HepG2 (cell line): ENCODE results near the gene EVI5. TPM values are rescaled to one million over a fixed set of nuclear protein-coding genes. Genes with fewer than 3 reads are reported as not detected.

Source experiments
- CC2D1A ChIP-seq: sonication (generic); formaldehyde crosslinking; IDR thresholded peaks from 2 replicates; pipeline ENCODE4 v1.8.1; 2023; ENCODE audit warnings: mild to moderate bottlenecking, missing genetic modification reagents
- HNF4G ChIP-seq, 2 experiments: sonication (generic) in 1 of 2; formaldehyde crosslinking in 1 of 2; IDR thresholded peaks; 2 replicates each; pipeline versions ENCODE4 v1.4.0 to v1.6.1; 2011 to 2020; ENCODE audit warnings: borderline replicate concordance in 2 of 2, low read depth in 2 of 2, mild to moderate bottlenecking in 2 of 2, low read length in 1 of 2, missing genetic modification reagents in 1 of 2, moderate library complexity in 1 of 2
- KAT7 ChIP-seq: IDR thresholded peaks from 2 replicates; pipeline ENCODE4 v1.6.1; 2018; ENCODE audit warnings: borderline replicate concordance, missing compliant biosample characterization
- KDM2A ChIP-seq: sonication (generic); formaldehyde crosslinking; IDR thresholded peaks from 2 replicates; pipeline ENCODE4 v1.4.0; 2020; ENCODE audit warnings: low read depth, missing genetic modification reagents, borderline replicate concordance
- NBN ChIP-seq: fragments of 450-650 bp; conservative IDR thresholded peaks from 2 replicates; pipeline ENCODE4 v1.6.1; 2017
- RBM22 ChIP-seq: fragments of 200-400 bp; formaldehyde crosslinking; optimal IDR thresholded peaks from 2 replicates; pipeline ENCODE3; 2017; ENCODE audit warnings: mild to moderate bottlenecking, low read length, moderate library complexity
- REXO4 ChIP-seq: sonication (generic); formaldehyde crosslinking; IDR thresholded peaks from 2 replicates; pipeline ENCODE4 v1.8.0; 2022; ENCODE audit warnings: missing genetic modification reagents, mild to moderate bottlenecking, borderline replicate concordance
- YY1 ChIP-seq: IDR thresholded peaks from 2 replicates; pipeline ENCODE4 v1.6.1; 2011; ENCODE audit warnings: low read length, low read depth, moderate library complexity, mild to moderate bottlenecking; ENCODE audit not compliant: insufficient read depth, insufficient replicate concordance
- ZNF569 ChIP-seq: sonication (generic); formaldehyde crosslinking; IDR thresholded peaks from 2 replicates; pipeline ENCODE4 v1.5.0; 2020; ENCODE audit warnings: mild to moderate bottlenecking, missing genetic modification reagents, moderate library complexity, borderline replicate concordance
- ZNF788 ChIP-seq: sonication (generic); formaldehyde crosslinking; IDR thresholded peaks from 2 replicates; pipeline ENCODE4 v1.5.0; 2020; ENCODE audit warnings: mild to moderate bottlenecking, missing genetic modification reagents, borderline replicate concordance
- ZNF83 ChIP-seq: sonication (generic); formaldehyde crosslinking; IDR thresholded peaks from 2 replicates; pipeline ENCODE4 v1.4.0; 2020; ENCODE audit warnings: missing genetic modification reagents, mild to moderate bottlenecking, borderline replicate concordance
- ZSCAN12 ChIP-seq: sonication (generic); formaldehyde crosslinking; IDR thresholded peaks from 2 replicates; pipeline ENCODE4 v1.9.0; 2021; ENCODE audit warnings: mild to moderate bottlenecking, missing genetic modification reagents
- ZSCAN22 ChIP-seq: sonication (generic); formaldehyde crosslinking; IDR thresholded peaks from 2 replicates; pipeline ENCODE4 v1.4.0; 2020; ENCODE audit warnings: mild to moderate bottlenecking, missing genetic modification reagents
- polyA plus RNA-seq, 8 experiments: library from polyadenylated mRNA; depleted of rRNA in 3 of 8; stranded (reverse) in 7 of 8; unstranded in 1 of 8; fragments of >200 nt; fragmentation: Illumina TruSeq in 4 of 8; extraction: Trizol in 4 of 8; gene quantifications; 2 replicates each; pipeline versions ENCODE4 v1.2.1 to v1.2.3, GENCODE V29; 2011 to 2016; ENCODE audit warnings: low read depth in 4 of 8, missing spikeins in 1 of 8, mixed read lengths in 1 of 8; ENCODE audit not compliant: insufficient read depth in 1 of 8
- total RNA-seq, 5 experiments: library from RNA; depleted of rRNA; stranded (reverse); fragments of >200 nt; fragmentation: Illumina TruSeq; extraction: Trizol; gene quantifications; 2 replicates each; pipeline ENCODE4 v1.2.3, GENCODE V29; 2016; ENCODE audit warnings: low read depth in 1 of 5
- TF ChIP-seq, protein P1 (sequence below): IDR thresholded peaks from 2 replicates; pipeline ENCODE4 v1.6.1; 2012; ENCODE audit warnings: low read length, improper control_type of control experiment
- TF ChIP-seq, protein P2 (sequence below): sonication (generic); formaldehyde crosslinking; IDR thresholded peaks from 2 replicates; pipeline ENCODE4 v1.5.0; 2020; ENCODE audit warnings: mild to moderate bottlenecking, missing genetic modification reagents, borderline replicate concordance
- TF ChIP-seq, protein P3 (sequence below): sonication (generic); formaldehyde crosslinking; IDR thresholded peaks from 2 replicates; pipeline ENCODE4 v1.8.1; 2023; ENCODE audit warnings: mild to moderate bottlenecking, missing genetic modification reagents

EVI5 gene
- total and polyA plus RNA-seq, 2 of the 13 experiments (the other 11 are each of a cell fraction or from before 2014, with no cell fraction given): 4.0 to 12.6 TPM

DNA sequence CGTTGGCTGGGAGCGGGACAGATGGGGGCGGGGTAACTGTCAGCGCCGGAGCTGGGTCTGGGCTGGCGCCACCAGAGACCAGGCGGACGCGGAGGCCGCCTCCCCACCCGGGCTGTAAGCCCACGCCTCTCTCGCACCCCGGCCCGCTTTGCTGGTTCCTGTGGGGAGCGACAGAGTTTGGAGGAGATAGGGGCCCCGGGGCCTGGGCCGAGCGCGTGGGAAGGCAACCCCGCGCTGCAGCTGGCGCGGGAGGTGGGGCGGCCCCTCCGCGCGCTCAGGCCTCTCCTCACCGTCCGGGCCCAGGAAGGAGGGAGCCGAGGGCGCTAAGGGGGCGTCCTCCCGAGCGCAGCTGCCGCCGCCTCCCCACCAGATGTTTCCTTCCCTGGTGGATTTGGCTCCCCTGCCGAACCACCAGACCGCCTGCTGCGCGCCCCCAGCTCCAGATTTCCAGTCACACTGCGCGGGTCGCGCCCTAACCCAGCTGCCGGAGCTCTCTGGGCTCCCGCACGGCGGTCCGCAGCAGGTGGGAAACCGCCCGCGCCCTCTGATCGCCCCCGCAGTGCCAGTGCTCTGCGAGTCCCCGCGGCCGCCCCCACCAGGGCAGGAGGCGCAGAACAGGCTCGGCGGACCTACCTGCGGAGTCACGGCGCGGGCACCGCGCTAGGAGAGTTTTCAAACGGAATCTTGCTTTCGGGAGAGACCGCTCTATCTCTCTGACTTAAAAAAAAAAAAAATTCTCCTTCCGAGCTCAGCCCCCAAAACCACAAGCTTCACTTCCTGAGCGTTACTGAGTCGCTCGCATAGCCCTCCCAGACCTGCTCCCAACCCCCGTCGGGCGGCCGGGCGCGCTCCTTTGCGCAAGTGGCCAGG is 299.3 kb downstream of the EVI5 start (continued):
- no peak for TF ChIP-seq ZSCAN22
- no peak for TF ChIP-seq KAT7 (CRISPR knock-in tag)
- TF ChIP-seq ZSCAN12 (CRISPR knock-in tag): no peak
- peak; percentile 15; the same call in 1 of the 2 replicates for TF ChIP-seq HNF4G (IDR thresholded peaks at IDR 0.05; ENCODE audit: borderline replicate concordance, low read depth, low read length)
- TF ChIP-seq HNF4G (CRISPR knock-in tag; IDR thresholded peaks at IDR 0.05; ENCODE audit: borderline replicate concordance, low read depth): 0 out of 2 replicates have a peak, but pooled peaks have one; percentile 6
- 0 out of 2 replicates have a peak, but pooled peaks have one; percentile 55 for TF ChIP-seq ZNF569 (CRISPR knock-in tag)
- TF ChIP-seq, protein P1, sequence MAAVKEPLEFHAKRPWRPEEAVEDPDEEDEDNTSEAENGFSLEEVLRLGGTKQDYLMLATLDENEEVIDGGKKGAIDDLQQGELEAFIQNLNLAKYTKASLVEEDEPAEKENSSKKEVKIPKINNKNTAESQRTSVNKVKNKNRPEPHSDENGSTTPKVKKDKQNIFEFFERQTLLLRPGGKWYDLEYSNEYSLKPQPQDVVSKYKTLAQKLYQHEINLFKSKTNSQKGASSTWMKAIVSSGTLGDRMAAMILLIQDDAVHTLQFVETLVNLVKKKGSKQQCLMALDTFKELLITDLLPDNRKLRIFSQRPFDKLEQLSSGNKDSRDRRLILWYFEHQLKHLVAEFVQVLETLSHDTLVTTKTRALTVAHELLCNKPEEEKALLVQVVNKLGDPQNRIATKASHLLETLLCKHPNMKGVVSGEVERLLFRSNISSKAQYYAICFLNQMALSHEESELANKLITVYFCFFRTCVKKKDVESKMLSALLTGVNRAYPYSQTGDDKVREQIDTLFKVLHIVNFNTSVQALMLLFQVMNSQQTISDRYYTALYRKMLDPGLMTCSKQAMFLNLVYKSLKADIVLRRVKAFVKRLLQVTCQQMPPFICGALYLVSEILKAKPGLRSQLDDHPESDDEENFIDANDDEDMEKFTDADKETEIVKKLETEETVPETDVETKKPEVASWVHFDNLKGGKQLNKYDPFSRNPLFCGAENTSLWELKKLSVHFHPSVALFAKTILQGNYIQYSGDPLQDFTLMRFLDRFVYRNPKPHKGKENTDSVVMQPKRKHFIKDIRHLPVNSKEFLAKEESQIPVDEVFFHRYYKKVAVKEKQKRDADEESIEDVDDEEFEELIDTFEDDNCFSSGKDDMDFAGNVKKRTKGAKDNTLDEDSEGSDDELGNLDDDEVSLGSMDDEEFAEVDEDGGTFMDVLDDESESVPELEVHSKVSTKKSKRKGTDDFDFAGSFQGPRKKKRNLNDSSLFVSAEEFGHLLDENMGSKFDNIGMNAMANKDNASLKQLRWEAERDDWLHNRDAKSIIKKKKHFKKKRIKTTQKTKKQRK: no peak
- TF ChIP-seq, protein P2, sequence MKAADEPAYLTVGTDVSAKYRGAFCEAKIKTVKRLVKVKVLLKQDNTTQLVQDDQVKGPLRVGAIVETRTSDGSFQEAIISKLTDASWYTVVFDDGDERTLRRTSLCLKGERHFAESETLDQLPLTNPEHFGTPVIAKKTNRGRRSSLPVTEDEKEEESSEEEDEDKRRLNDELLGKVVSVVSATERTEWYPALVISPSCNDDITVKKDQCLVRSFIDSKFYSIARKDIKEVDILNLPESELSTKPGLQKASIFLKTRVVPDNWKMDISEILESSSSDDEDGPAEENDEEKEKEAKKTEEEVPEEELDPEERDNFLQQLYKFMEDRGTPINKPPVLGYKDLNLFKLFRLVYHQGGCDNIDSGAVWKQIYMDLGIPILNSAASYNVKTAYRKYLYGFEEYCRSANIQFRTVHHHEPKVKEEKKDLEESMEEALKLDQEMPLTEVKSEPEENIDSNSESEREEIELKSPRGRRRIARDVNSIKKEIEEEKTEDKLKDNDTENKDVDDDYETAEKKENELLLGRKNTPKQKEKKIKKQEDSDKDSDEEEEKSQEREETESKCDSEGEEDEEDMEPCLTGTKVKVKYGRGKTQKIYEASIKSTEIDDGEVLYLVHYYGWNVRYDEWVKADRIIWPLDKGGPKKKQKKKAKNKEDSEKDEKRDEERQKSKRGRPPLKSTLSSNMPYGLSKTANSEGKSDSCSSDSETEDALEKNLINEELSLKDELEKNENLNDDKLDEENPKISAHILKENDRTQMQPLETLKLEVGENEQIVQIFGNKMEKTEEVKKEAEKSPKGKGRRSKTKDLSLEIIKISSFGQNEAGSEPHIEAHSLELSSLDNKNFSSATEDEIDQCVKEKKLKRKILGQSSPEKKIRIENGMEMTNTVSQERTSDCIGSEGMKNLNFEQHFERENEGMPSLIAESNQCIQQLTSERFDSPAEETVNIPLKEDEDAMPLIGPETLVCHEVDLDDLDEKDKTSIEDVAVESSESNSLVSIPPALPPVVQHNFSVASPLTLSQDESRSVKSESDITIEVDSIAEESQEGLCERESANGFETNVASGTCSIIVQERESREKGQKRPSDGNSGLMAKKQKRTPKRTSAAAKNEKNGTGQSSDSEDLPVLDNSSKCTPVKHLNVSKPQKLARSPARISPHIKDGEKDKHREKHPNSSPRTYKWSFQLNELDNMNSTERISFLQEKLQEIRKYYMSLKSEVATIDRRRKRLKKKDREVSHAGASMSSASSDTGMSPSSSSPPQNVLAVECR (CRISPR knock-in tag): 0 out of 2 replicates have a peak, but pooled peaks have one; percentile 49
- no peak for TF ChIP-seq NBN
- peak; percentile 69 for TF ChIP-seq KDM2A (CRISPR knock-in tag)
- no peak for TF ChIP-seq REXO4 (CRISPR knock-in tag)
- no peak for TF ChIP-seq YY1
- TF ChIP-seq CC2D1A: no peak
- no peak for TF ChIP-seq ZNF788 (CRISPR knock-in tag)
- no peak for TF ChIP-seq RBM22
- TF ChIP-seq ZNF83 (CRISPR knock-in tag): 0 out of 2 replicates have a peak, but pooled peaks have one; percentile 71
- TF ChIP-seq, protein P3, sequence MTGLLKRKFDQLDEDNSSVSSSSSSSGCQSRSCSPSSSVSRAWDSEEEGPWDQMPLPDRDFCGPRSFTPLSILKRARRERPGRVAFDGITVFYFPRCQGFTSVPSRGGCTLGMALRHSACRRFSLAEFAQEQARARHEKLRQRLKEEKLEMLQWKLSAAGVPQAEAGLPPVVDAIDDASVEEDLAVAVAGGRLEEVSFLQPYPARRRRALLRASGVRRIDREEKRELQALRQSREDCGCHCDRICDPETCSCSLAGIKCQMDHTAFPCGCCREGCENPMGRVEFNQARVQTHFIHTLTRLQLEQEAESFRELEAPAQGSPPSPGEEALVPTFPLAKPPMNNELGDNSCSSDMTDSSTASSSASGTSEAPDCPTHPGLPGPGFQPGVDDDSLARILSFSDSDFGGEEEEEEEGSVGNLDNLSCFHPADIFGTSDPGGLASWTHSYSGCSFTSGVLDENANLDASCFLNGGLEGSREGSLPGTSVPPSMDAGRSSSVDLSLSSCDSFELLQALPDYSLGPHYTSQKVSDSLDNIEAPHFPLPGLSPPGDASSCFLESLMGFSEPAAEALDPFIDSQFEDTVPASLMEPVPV (CRISPR knock-in tag): no peak
